HG02884 (cell line): ENCODE measurements around the gene ISM2.

Source experiments
- ATAC-seq: cut with Tn5 transposase; IDR thresholded peaks from one replicate; pipeline ENCODE4 v1.9.1; 2021; ENCODE audit warnings: mild to moderate bottlenecking, moderate library complexity; ENCODE audit not compliant: unreplicated experiment

The ISM2 gene

DNA sequence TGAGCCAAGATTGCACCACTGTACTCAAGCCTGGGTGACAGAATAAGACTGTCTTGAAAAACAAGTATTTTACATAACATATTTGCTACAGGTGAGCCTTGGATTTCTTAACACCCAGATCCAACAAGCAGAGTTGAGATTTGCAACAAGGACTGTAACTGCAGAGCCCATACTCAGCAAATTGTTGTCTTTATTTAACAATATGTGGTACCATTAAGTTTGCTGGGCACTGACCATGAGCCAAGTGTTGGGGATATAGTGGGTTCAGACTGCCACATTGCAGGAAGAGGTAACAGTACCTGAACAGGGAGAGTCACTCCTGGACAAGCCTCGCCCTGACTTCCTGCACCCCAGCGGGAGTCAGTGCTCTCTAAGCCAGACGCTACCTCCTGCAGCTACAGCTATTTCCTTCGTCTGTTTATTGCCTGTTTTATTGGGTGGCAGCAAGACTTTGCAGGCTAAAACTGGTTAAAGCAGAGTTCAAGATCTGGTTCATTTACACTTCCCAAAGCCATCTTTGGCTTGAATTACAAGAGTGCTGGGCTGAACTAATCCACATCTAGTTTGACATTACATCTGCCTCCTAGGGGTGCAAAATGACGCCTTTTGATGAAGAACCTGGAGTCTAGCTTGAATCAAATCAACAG, 28.3 kb downstream of the ISM2 start:
- ATAC-seq = no peak

- no peak for ATAC-seq
These were observed 29.1 kb downstream of the ISM2 start for GRCh38 chr14:77469539-77469938.

DNA sequence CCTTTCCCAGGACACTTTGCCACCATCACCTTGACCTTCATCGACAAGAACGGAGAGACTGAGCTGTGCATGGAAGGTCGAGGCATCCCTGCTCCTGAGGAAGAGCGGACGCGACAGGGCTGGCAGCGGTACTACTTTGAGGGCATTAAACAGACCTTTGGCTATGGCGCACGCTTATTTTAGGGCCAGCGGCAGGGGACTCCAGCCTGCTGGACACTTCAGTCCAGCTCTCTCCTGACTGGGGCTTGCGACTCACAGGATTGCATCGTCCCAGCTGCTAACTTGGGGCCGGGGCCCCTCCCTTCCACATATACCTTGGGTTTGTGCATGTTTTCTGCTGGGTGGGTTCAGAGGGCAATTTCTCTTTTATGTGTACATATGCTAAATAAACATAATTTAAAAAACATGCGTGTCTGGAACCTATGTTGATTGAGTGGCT, 29.5 kb downstream of the ISM2 start:
- ATAC-seq = no peak

DNA sequence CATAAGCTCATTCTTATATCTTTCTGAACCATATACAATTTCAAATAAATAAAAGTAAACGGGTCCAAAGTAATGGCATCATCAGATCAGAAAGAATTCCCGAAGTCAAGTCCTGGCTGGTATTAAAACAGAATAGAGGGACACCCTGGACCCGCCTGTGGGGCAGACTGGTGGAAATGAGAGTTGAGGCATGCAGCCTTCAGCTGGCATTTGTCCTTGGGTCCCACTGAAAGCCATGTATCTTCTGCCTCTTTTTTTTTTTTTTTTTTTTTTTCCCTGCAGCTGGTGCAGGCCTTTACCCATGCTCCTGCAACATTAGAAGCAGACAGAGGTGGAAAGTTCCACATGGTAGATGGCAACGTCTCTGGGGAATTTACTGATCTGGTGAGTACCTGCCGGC, 30.8 kb downstream of the ISM2 start:
- no peak for ATAC-seq

DNA sequence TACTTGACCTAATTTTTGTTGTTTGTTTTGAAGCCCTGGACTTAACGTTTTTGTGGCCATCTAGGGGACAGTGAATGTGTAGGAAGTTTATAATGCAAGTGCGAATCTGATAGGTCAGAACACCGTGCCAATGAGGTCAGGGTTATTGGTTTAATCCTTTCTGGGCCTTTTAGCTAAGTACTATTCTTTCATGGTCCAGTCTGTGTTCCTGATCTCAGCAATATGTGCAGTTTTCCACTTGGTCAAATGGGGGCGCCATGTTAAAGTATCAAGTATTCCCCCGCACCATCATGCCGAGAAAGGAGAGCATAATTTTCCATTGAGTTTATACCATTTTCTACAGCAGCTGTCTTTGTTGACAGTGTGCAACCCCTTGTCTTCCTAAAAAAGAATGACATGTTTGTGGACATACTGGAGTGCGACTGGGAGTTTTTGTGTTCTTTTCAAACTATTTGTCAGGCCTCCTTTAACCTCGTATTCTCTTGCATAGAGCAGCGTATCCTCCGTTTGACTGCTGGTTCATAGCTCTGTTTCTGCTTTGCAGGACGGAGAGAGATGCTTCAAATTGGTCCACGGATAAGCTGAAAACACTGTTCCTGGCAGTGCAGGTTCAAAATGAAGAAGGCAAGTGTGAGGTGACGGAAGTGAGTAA, 39.4 kb downstream of the ISM2 start:
- ATAC-seq = no peak

DNA sequence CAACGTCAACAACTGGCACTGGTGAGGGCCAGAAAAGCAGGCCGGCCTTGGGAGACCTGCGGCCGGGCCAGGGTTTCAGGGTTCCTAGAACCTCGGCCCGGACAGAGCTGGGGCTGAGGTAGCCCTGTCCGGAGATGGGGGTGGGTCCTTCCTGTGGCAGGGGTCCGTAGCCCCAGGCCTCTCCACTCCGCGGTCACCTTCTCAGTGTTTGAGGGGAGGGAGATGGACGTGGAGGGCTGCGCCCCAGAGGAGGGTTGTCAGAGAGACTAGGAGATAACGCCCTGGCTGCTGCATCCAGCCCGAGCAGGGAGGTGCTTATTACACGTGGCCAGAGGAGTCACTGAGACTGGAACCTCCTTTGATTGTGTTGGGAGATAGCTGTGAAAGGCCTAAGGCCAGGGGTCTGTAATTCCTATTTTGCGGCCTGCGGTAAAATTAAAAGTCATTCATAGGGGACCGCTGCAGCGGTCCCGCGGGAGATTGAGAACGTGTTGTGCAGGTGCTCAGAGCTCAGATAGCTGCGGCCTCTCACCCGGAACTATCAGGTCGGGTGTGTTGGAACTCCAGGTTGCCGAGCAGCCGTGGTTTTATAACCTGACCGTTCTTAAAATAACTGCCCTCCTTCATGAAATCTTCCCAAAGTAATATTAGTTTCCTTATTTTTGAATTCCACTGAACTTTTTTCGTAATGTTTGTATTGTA, 40.2 kb downstream of the ISM2 start:
- ATAC-seq = peak; percentile 17

DNA sequence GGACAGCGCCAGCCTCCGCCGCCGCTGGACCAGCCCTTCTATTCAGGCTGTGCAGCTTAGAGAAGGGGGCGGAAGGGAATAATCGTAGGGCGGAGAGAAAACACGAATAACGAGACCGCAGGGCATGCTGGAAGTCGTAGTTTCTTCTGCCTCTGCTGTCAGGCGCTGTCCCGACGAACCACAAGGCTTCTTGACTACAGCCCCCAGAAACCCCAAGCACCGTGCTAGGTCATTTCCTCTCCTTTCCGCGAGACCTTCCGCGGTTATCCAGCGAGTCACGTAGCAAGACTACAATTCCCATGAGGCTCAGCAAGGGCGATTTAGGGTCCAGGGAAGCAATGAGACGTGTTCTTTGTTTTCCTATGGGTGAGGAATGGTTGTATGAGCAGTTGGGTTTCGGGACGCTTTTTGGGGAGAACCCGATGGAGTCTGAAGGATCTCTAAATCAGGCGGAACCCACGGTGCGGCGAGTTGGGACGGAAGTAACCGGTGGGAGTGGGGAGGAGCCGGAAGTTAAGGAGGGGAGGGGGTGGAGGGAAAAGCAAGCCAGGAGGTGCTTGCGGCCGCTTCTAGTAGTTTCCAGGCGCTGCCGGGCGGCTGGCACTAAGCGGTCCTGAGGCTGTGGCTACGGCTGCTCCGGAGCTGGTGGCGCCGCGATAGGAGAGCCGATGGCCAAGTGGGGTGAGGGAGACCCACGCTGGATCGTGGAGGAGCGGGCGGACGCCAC, 40.9 kb downstream of the ISM2 start, which contains the start of the genes AHSA1 and VIPAS39:
Gene AHSA1, plus strand, starts transcription at position 572 of the 727 bp plus-strand sequence. Its CDS starts 97 bp downstream, at position 669.
Gene VIPAS39, minus strand, starts transcription at position 80 of the 727 bp plus-strand sequence. CDS start 3,499 bp downstream, outside the sequence.
- ATAC-seq = peak; percentile 89

GRCh38 chr14:77457115-77457521, 41.5 kb downstream of the ISM2 start:
- ATAC-seq = peak; percentile 2

- ATAC-seq = no peak
These were observed 42.5 kb downstream of the ISM2 start for GRCh38 chr14:77455966-77456640.

DNA sequence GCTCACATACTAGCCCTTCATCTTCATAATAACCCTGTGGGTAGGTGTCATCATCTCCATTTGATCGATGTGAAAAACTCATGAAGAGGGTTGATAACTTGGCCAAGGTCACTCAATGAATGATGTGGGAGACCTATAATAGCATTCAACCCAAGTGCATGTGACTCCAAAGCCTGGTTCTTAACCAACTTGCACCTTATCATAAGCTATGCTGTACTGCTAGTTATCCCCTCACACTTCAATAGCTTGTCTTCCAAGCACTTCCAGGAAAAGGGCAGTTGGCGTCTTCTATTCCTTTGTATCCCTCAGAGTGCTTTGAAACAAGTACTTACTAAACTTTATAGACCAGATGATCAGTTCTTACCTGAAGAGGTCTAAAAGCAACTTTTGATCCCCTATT, 56.4 kb downstream of the ISM2 start:
- no peak for ATAC-seq

DNA sequence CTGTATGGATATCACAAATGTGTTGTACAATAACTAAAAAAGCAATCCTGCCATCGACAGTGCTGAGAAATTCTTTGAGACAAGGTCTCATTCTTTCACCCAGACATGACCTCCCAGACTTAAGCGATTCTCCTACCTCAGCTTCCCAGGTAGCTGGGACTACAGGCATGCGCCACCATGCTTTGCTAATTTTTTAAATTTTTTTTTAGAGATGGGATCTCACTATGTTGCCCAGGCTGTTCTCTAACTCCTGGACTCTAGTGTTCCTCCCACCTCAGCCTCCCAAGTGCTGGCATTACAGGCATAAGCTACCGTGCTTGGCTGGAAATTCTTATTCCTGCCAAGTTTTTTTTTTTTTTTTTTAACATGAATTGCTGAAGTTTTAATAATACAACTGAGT, 58.8 kb downstream of the ISM2 start:
- ATAC-seq = no peak

DNA sequence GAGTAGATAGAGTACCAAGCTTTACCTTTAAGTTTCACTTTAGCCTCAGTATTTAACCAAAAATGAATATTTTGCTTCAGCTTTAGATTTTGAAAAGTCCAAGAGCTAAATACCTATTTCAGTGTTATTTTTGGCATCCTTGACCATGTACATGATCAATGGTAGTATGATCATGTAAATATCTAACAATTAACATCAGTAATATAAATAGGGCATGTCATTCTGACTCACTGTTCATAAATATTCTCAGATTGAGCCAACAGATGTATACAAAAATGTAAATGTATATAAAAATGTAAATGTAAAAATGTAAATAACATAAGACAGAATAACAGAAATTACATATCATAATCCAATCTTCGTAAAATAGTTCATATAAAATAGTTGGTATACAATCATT, 60.0 kb downstream of the ISM2 start:
- no peak for ATAC-seq

DNA sequence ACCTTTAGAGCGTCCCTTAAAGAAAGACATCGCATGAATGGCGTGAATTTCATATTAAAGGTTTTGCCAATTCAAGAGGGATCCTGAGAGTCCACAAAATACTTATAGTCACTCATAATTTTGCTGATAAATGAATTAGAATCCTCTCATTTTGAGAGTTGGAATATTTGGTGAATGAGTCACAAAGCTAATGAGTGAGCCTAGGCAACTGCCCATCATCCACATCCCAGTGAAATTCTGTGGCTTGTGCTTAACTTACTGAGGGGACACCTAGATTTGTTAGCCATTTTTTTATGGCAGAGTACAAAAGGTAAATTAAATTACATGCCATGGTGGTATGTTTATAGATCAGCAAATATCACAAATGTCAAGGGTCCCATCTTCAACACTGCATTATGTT, 62.6 kb downstream of the ISM2 start:
- no peak for ATAC-seq

GRCh38 chr14:77426396-77426795, 72.2 kb downstream of the ISM2 start:
- no peak for ATAC-seq

GRCh38 chr14:77424862-77425261, 73.8 kb downstream of the ISM2 start:
- ATAC-seq = no peak
